Neural progenitor cell (in vitro differentiated cells): Measurements from ENCODE around the gene FAM135A.

Source experiments
- EZH2 ChIP-seq: fragments of 200-600 bp; sonication (generic); IDR thresholded peaks from 2 replicates; pipeline ENCODE4 v1.6.1; 2017; ENCODE audit warnings: antibody characterized with exemption, mild to moderate bottlenecking, moderate library complexity
- TF ChIP-seq, protein P1 (sequence below): fragments of 200-600 bp; sonication (generic); IDR thresholded peaks from 2 replicates; pipeline ENCODE4 v1.5.1; 2017; ENCODE audit warnings: antibody characterized with exemption, mild to moderate bottlenecking

DNA sequence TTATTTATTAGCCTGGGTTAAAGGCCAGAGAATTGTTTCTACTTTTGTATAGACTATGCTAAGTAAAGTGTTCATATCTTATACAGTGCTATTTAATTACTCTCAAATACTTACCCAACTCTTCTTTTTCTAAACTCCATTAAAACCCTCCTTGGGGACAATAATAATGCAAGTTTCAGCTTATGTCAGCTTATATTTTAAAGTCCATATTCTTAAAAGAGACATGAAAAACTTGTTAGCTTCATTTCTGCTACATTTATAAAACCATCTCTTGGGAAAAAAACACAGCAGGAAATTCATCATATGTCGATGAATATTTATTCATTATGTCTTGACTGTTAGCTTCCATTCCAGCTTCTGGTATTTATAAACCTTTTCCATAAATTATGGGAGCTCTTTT lies 81.5 kb downstream of the FAM135A start:
- TF ChIP-seq, protein P1, sequence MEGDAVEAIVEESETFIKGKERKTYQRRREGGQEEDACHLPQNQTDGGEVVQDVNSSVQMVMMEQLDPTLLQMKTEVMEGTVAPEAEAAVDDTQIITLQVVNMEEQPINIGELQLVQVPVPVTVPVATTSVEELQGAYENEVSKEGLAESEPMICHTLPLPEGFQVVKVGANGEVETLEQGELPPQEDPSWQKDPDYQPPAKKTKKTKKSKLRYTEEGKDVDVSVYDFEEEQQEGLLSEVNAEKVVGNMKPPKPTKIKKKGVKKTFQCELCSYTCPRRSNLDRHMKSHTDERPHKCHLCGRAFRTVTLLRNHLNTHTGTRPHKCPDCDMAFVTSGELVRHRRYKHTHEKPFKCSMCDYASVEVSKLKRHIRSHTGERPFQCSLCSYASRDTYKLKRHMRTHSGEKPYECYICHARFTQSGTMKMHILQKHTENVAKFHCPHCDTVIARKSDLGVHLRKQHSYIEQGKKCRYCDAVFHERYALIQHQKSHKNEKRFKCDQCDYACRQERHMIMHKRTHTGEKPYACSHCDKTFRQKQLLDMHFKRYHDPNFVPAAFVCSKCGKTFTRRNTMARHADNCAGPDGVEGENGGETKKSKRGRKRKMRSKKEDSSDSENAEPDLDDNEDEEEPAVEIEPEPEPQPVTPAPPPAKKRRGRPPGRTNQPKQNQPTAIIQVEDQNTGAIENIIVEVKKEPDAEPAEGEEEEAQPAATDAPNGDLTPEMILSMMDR = no peak
- TF ChIP-seq EZH2 = no peak
